RCC 7860 (cell line): ENCODE data around the gene MED16.
"Not testable (repeated sequence)": the region's sequence is repeated elsewhere in the genome, so short reads cannot be mapped to it uniquely, and the experiment has no call there.

ENCODE experiments used
- DNase-seq: peaks from one replicate; pipeline ENCODE4 v3.0.0-alpha.2; 2015; ENCODE audit warnings: low spot score
- FAIRE-seq: peaks from 2 replicates; lab custom pipeline; 2012; peaks lifted over from hg19 to GRCh38; lab: Jason Lieb, UNC

The MED16 gene

GRCh38 chr19:834216-834615, 58.8 kb downstream of the MED16 start:
- no peak for FAIRE-seq

GRCh38 chr19:831407-832369, 61.3 kb downstream of the MED16 start:
- FAIRE-seq: no peak
- no peak for DNase-seq

More at GRCh38 chr19:834216-834615, 58.8 kb downstream of the MED16 start:
- no peak for DNase-seq

- DNase-seq: no peak
- no peak for FAIRE-seq
Observed at GRCh38 chr19:829129-829758, 63.7 kb downstream of the MED16 start.

GRCh38 chr19:827710-828321, 65.2 kb downstream of the MED16 start, which contains the start of gene AZU1:
Gene AZU1 (plus strand): TSS chr19:827837. CDS start chr19:827847, 10 bp downstream.
- DNase-seq: no peak

GRCh38 chr19:827314-827709, 65.7 kb downstream of the MED16 start:
- FAIRE-seq: no peak
- no peak for DNase-seq

More at GRCh38 chr19:827710-828321, 65.2 kb downstream of the MED16 start, which contains the start of gene AZU1:
- no peak for FAIRE-seq

- FAIRE-seq (no peak), DNase-seq (no peak)
Observed at GRCh38 chr19:825897-826644, 66.9 kb downstream of the MED16 start.

- no peak for FAIRE-seq
Observed at GRCh38 chr19:824885-825284, 68.1 kb downstream of the MED16 start.

GRCh38 chr19:823565-824121, 69.3 kb downstream of the MED16 start:
- FAIRE-seq (no peak), DNase-seq (peak; percentile 24)

More at GRCh38 chr19:824885-825284, 68.1 kb downstream of the MED16 start:
- no peak for DNase-seq

- DNase-seq: no peak
- no peak for FAIRE-seq
Observed at GRCh38 chr19:821825-822503, 71.0 kb downstream of the MED16 start, which contains the start of gene PLPPR3. Gene PLPPR3 (minus strand): TSS chr19:821955. CDS start chr19:821559, 396 bp downstream.

GRCh38 chr19:821231-821824, 71.7 kb downstream of the MED16 start:
- DNase-seq: no peak
- FAIRE-seq: no peak

- not testable (repeated sequence) for DNase-seq, FAIRE-seq
Observed at GRCh38 chr19:820212-820611, 72.8 kb downstream of the MED16 start.
